Esophagus squamous epithelium (tissue), 4 donors: ENCODE results near the gene MRRF.

Source experiments
- POLR2A ChIP-seq, 4 donors: fragments of 450-650 bp; IDR thresholded peaks; one replicate each; pipeline ENCODE4 v1.6.1; 2017; ENCODE audit warnings: antibody characterized with exemption in 4 of 4, mild to moderate bottlenecking in 4 of 4, moderate library complexity in 3 of 4
- TF ChIP-seq, protein P1 (sequence below), 6 experiments: fragments of 450-650 bp in 4 of 6; fragments of 200-600 bp in 2 of 6; sonication (generic) in 2 of 6; IDR thresholded peaks; one replicate each; pipeline ENCODE4 v1.5.1; 2016 to 2019; ENCODE audit warnings: antibody characterized with exemption in 6 of 6, mild to moderate bottlenecking in 4 of 6, moderate library complexity in 4 of 6

GRCh38 chr9:122368642-122369041, 104.0 kb downstream of the MRRF start:
- TF ChIP-seq POLR2A (IDR thresholded peaks at IDR 0.05): no peak
- TF ChIP-seq, protein P1, sequence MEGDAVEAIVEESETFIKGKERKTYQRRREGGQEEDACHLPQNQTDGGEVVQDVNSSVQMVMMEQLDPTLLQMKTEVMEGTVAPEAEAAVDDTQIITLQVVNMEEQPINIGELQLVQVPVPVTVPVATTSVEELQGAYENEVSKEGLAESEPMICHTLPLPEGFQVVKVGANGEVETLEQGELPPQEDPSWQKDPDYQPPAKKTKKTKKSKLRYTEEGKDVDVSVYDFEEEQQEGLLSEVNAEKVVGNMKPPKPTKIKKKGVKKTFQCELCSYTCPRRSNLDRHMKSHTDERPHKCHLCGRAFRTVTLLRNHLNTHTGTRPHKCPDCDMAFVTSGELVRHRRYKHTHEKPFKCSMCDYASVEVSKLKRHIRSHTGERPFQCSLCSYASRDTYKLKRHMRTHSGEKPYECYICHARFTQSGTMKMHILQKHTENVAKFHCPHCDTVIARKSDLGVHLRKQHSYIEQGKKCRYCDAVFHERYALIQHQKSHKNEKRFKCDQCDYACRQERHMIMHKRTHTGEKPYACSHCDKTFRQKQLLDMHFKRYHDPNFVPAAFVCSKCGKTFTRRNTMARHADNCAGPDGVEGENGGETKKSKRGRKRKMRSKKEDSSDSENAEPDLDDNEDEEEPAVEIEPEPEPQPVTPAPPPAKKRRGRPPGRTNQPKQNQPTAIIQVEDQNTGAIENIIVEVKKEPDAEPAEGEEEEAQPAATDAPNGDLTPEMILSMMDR (IDR thresholded peaks at IDR 0.05): no peak
